PC-9 (cell line): ENCODE data around the gene LYST.

Experiments used
- EZH2 ChIP-seq: fragments of 200-600 bp; sonication (generic); IDR thresholded peaks from 2 replicates; pipeline ENCODE4 v1.8.0; 2017; ENCODE audit warnings: antibody characterized with exemption, low read depth
- TF ChIP-seq, protein P1 (sequence below): fragments of 200-600 bp; sonication (generic); conservative IDR thresholded peaks from 2 replicates; pipeline ENCODE4 v1.6.1; 2017; ENCODE audit warnings: mixed run types, antibody characterized with exemption, mild to moderate bottlenecking, moderate library complexity

DNA sequence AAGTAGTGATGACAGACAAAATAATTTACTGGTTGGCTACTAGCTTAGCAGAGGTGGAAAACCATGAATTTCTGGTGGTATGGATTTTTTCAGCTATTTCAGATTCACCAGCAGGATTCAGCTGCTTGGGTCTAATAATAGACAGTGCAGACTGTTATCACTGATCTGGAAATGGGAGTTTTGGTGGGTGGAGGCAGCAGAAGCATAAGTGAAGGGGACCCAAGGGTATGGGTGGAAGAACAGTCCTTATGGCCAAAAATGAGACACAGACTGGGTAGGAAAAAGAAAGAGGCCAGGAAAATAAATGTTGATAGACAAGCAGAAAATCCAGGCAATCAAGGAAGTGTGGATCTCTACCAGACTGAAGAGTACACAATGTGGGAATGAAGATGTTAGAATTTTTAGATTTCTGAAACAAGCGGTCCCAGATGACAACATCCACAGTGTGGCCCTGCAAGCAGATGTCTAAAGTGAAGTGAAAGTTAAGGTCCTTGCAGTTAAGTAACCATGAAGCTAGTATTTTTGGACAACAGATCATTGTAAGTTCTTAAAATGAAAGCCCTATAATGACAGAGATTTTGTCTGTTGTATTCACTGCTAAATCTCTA, 24.7 kb downstream of the LYST start:
- TF ChIP-seq, protein P1, sequence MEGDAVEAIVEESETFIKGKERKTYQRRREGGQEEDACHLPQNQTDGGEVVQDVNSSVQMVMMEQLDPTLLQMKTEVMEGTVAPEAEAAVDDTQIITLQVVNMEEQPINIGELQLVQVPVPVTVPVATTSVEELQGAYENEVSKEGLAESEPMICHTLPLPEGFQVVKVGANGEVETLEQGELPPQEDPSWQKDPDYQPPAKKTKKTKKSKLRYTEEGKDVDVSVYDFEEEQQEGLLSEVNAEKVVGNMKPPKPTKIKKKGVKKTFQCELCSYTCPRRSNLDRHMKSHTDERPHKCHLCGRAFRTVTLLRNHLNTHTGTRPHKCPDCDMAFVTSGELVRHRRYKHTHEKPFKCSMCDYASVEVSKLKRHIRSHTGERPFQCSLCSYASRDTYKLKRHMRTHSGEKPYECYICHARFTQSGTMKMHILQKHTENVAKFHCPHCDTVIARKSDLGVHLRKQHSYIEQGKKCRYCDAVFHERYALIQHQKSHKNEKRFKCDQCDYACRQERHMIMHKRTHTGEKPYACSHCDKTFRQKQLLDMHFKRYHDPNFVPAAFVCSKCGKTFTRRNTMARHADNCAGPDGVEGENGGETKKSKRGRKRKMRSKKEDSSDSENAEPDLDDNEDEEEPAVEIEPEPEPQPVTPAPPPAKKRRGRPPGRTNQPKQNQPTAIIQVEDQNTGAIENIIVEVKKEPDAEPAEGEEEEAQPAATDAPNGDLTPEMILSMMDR: no peak
- no peak for TF ChIP-seq EZH2
